Osteocyte (in vitro differentiated cells): ENCODE data around the gene BAHCC1. TPM values are rescaled to one million over a fixed set of nuclear protein-coding genes. Genes with fewer than 3 reads are reported as not detected.

Experiments
- DNase-seq: peaks from one replicate; pipeline ENCODE4 v3.0.0; 2021; ENCODE audit warnings: mixed read lengths; ENCODE audit not compliant: unreplicated experiment; ENCODE audit errors: extremely low spot score
- H3K27ac Mint-ChIP-seq: one replicate; pipeline ENCODE4 v1.8.0; 2021; ENCODE audit warnings: mild to moderate bottlenecking, mixed read lengths; ENCODE audit not compliant: unreplicated experiment
- H3K27me3 Mint-ChIP-seq: one replicate; pipeline ENCODE4 v1.8.0; 2021; ENCODE audit warnings: mixed read lengths; ENCODE audit not compliant: unreplicated experiment
- H3K36me3 Mint-ChIP-seq: one replicate; pipeline ENCODE4 v1.8.0; 2021; ENCODE audit warnings: mixed read lengths; ENCODE audit not compliant: unreplicated experiment
- H3K4me1 Mint-ChIP-seq: one replicate; pipeline ENCODE4 v1.8.0; 2021; ENCODE audit warnings: mixed read lengths; ENCODE audit not compliant: unreplicated experiment
- H3K4me3 Mint-ChIP-seq: one replicate; pipeline ENCODE4 v1.8.0; 2021; ENCODE audit warnings: mild to moderate bottlenecking, moderate library complexity, mixed read lengths; ENCODE audit not compliant: unreplicated experiment
- H3K9me3 Mint-ChIP-seq: one replicate; pipeline ENCODE4 v1.8.0; 2021; ENCODE audit warnings: mixed read lengths; ENCODE audit not compliant: unreplicated experiment
- CTCF ChIP-seq: fragments of 200-600 bp; sonication (generic); IDR thresholded peaks from 2 replicates; pipeline ENCODE4 v1.5.0; 2021; ENCODE audit warnings: antibody characterized with exemption, mild to moderate bottlenecking, moderate library complexity
- total RNA-seq: library from RNA; stranded (reverse); gene quantifications from 2 replicates; pipeline ENCODE4 v1.2.1, GENCODE V29; 2021

BAHCC1 gene
- total RNA-seq, 1 donor from 2014 or later = 55.7 TPM

GRCh38 chr17:81469266-81469665, 74.0 kb downstream of the BAHCC1 start:
- H3K9me3 Mint-ChIP-seq = no peaks in the 10 kb centered on the region
- H3K4me3 Mint-ChIP-seq = no peak overlapping the region
- peaks cover 21% of the 10 kb centered on the region for H3K4me1 Mint-ChIP-seq
- peaks cover 9% of the 10 kb centered on the region for H3K36me3 Mint-ChIP-seq
- H3K27me3 Mint-ChIP-seq = no peaks in the 10 kb centered on the region
- DNase-seq = no peak
- no peak for TF ChIP-seq CTCF
- peak overlapping the region; percentile 18 for H3K27ac Mint-ChIP-seq

GRCh38 chr17:81470270-81470943, 75.2 kb downstream of the BAHCC1 start:
- TF ChIP-seq CTCF = no peak
- Mint-ChIP-seq H3K9me3 (no peaks in the 10 kb centered on the region), H3K27me3 (no peaks in the 10 kb centered on the region), H3K27ac (peak overlapping the region; percentile 44), H3K4me3 (no peak overlapping the region), H3K36me3 (peaks cover 6% of the 10 kb centered on the region), H3K4me1 (peaks cover 24% of the 10 kb centered on the region)
- no peak for DNase-seq

- Mint-ChIP-seq H3K27me3 (no peaks in the 10 kb centered on the region), H3K36me3 (peaks cover 3% of the 10 kb centered on the region), H3K27ac (peak overlapping the region; percentile 44), H3K4me1 (peaks cover 24% of the 10 kb centered on the region), H3K9me3 (no peaks in the 10 kb centered on the region), H3K4me3 (no peak overlapping the region)
- TF ChIP-seq CTCF = no peak
- DNase-seq = no peak
Measured at GRCh38 chr17:81470944-81471817, 75.9 kb downstream of the BAHCC1 start.

- TF ChIP-seq CTCF = no peak
- peaks cover 24% of the 10 kb centered on the region for H3K4me1 Mint-ChIP-seq
- no peak overlapping the region for H3K4me3 Mint-ChIP-seq
- H3K9me3 Mint-ChIP-seq = no peaks in the 10 kb centered on the region
- H3K27me3 Mint-ChIP-seq = no peaks in the 10 kb centered on the region
- H3K36me3 Mint-ChIP-seq = no peaks in the 10 kb centered on the region
- H3K27ac Mint-ChIP-seq = peak overlapping the region; percentile 44
- DNase-seq = no peak
Measured at GRCh38 chr17:81471818-81472456, 76.7 kb downstream of the BAHCC1 start.

- no peaks in the 10 kb centered on the region for H3K27me3 Mint-ChIP-seq
- H3K4me3 Mint-ChIP-seq = no peak overlapping the region
- H3K36me3 Mint-ChIP-seq = no peaks in the 10 kb centered on the region
- H3K27ac Mint-ChIP-seq = no peak overlapping the region
- no peaks in the 10 kb centered on the region for H3K9me3 Mint-ChIP-seq
- TF ChIP-seq CTCF = no peak
- no peak for DNase-seq
- peaks cover 24% of the 10 kb centered on the region for H3K4me1 Mint-ChIP-seq
Measured at GRCh38 chr17:81473019-81473418, 77.8 kb downstream of the BAHCC1 start.
